Measurements from ENCODE around the gene PDCL3.

The PDCL3 gene

GRCh38 chr2:100614455-100615000 is 51.7 kb downstream of the PDCL3 start:
- DNase-seq, result no peak

GRCh38 chr2:100615471-100615870 is 52.7 kb downstream of the PDCL3 start:
- no peak for DNase-seq

- DNase-seq, result no peak
Measured at GRCh38 chr2:100615886-100616285, 53.1 kb downstream of the PDCL3 start.

- no peak for DNase-seq
Measured at GRCh38 chr2:100616841-100617390, 54.1 kb downstream of the PDCL3 start.

GRCh38 chr2:100619951-100620350 is 57.2 kb downstream of the PDCL3 start:
- DNase-seq, result no peak

- no peak for DNase-seq
Measured at GRCh38 chr2:100620481-100620880, 57.7 kb downstream of the PDCL3 start.

GRCh38 chr2:100621371-100621951 is 58.7 kb downstream of the PDCL3 start:
- DNase-seq, result no peak

- DNase-seq, result no peak
Measured at GRCh38 chr2:100623033-100623715, 60.4 kb downstream of the PDCL3 start.

- DNase-seq, result no peak
Measured at GRCh38 chr2:100623930-100624329, 61.1 kb downstream of the PDCL3 start.

- DNase-seq, result no peak
Measured at GRCh38 chr2:100624536-100624935, 61.7 kb downstream of the PDCL3 start.

GRCh38 chr2:100625717-100626116 is 62.9 kb downstream of the PDCL3 start:
- DNase-seq, result no peak
